Measurements from ENCODE around the gene PRC1.
"Not testable (repeated sequence)": the region's sequence is repeated elsewhere in the genome, so short reads cannot be mapped to it uniquely, and the experiment has no call there.

PRC1 gene

GRCh38 chr15:91017716-91018115 is 23.4 kb upstream of the PRC1 start:
- no peak overlapping the region for H3K27ac Mint-ChIP-seq

GRCh38 chr15:91013701-91014100 is 19.4 kb upstream of the PRC1 start:
- not testable (repeated sequence) for H3K9me3 Mint-ChIP-seq, H3K4me3 Mint-ChIP-seq
- H3K36me3 Mint-ChIP-seq (ENCODE audit: low read depth), result peaks cover 25% of the 10 kb centered on the region

More at GRCh38 chr15:91017716-91018115, 23.4 kb upstream of the PRC1 start:
- DNase-seq (ENCODE audit: low spot score), result no peak
- peaks cover 29% of the 10 kb centered on the region for H3K4me1 Mint-ChIP-seq (ENCODE audit: low read depth)
- no peak overlapping the region for H3K4me3 Mint-ChIP-seq
- peaks cover 19% of the 10 kb centered on the region for H3K36me3 Mint-ChIP-seq (ENCODE audit: low read depth)
- no peaks in the 10 kb centered on the region for H3K27me3 Mint-ChIP-seq (ENCODE audit: low read depth)
- H3K9me3 Mint-ChIP-seq, result no peaks in the 10 kb centered on the region

GRCh38 chr15:91007266-91007665 is 12.9 kb upstream of the PRC1 start:
- Mint-ChIP-seq H3K27ac (no peak overlapping the region), H3K9me3 (no peaks in the 10 kb centered on the region)

More at GRCh38 chr15:91013701-91014100, 19.4 kb upstream of the PRC1 start:
- H3K27ac Mint-ChIP-seq; DNase-seq (ENCODE audit: low spot score); H3K4me1 Mint-ChIP-seq (ENCODE audit: low read depth); H3K27me3 Mint-ChIP-seq (ENCODE audit: low read depth): not testable (repeated sequence)

GRCh38 chr15:91001209-91001608 is 6.9 kb upstream of the PRC1 start:
- no peak for DNase-seq (ENCODE audit: low spot score)
- Mint-ChIP-seq H3K36me3 (ENCODE audit: low read depth) (peaks cover 57% of the 10 kb centered on the region), H3K27ac (no peak overlapping the region), H3K4me3 (no peak overlapping the region), H3K9me3 (no peaks in the 10 kb centered on the region), H3K4me1 (ENCODE audit: low read depth) (peaks cover under 1% of the 10 kb centered on the region), H3K27me3 (ENCODE audit: low read depth) (no peaks in the 10 kb centered on the region)

More at GRCh38 chr15:91007266-91007665, 12.9 kb upstream of the PRC1 start:
- Mint-ChIP-seq H3K4me1 (ENCODE audit: low read depth) (no peaks in the 10 kb centered on the region), H3K36me3 (ENCODE audit: low read depth) (peaks cover 30% of the 10 kb centered on the region), H3K27me3 (ENCODE audit: low read depth) (no peaks in the 10 kb centered on the region), H3K4me3 (no peak overlapping the region)
- no peak for DNase-seq (ENCODE audit: low spot score)

- Mint-ChIP-seq H3K27ac (no peak overlapping the region), H3K36me3 (ENCODE audit: low read depth) (peaks cover 51% of the 10 kb centered on the region), H3K27me3 (ENCODE audit: low read depth) (no peaks in the 10 kb centered on the region), H3K4me1 (ENCODE audit: low read depth) (peaks cover 9% of the 10 kb centered on the region), H3K4me3 (no peak overlapping the region), H3K9me3 (no peaks in the 10 kb centered on the region)
- DNase-seq (ENCODE audit: low spot score), result no peak
These were observed 4.4 kb upstream of the PRC1 start for GRCh38 chr15:90998737-90999136.

- Mint-ChIP-seq H3K4me1 (ENCODE audit: low read depth) (peaks cover 33% of the 10 kb centered on the region), H3K9me3 (no peaks in the 10 kb centered on the region), H3K4me3 (peak overlapping the region; percentile 100), H3K27me3 (ENCODE audit: low read depth) (no peaks in the 10 kb centered on the region), H3K36me3 (ENCODE audit: low read depth) (peaks cover 46% of the 10 kb centered on the region), H3K27ac (peak overlapping the region; percentile 100)
- DNase-seq (ENCODE audit: low spot score), result no peak
These were observed 297 bp downstream of the PRC1 start for GRCh38 chr15:90994059-90994416.

- peak overlapping the region; percentile 46 for H3K27ac Mint-ChIP-seq
- no peak for DNase-seq (ENCODE audit: low spot score)
- peaks cover 49% of the 10 kb centered on the region for H3K4me1 Mint-ChIP-seq (ENCODE audit: low read depth)
- H3K27me3 Mint-ChIP-seq (ENCODE audit: low read depth), result no peaks in the 10 kb centered on the region
- H3K9me3 Mint-ChIP-seq, result no peaks in the 10 kb centered on the region
- H3K4me3 Mint-ChIP-seq, result peak overlapping the region; percentile 38
- H3K36me3 Mint-ChIP-seq (ENCODE audit: low read depth), result peaks cover 28% of the 10 kb centered on the region
These were observed 2.6 kb downstream of the PRC1 start for GRCh38 chr15:90991587-90992285.

- H3K27me3 Mint-ChIP-seq (ENCODE audit: low read depth), result no peaks in the 10 kb centered on the region
- no peak overlapping the region for H3K27ac Mint-ChIP-seq
- no peaks in the 10 kb centered on the region for H3K9me3 Mint-ChIP-seq
- peaks cover 45% of the 10 kb centered on the region for H3K4me1 Mint-ChIP-seq (ENCODE audit: low read depth)
- DNase-seq (ENCODE audit: low spot score), result no peak
- H3K36me3 Mint-ChIP-seq (ENCODE audit: low read depth), result peaks cover 29% of the 10 kb centered on the region
- no peak overlapping the region for H3K4me3 Mint-ChIP-seq
These were observed 3.9 kb downstream of the PRC1 start for GRCh38 chr15:90990446-90990845.

- DNase-seq (ENCODE audit: low spot score), result no peak
- peaks cover 32% of the 10 kb centered on the region for H3K36me3 Mint-ChIP-seq (ENCODE audit: low read depth)
- H3K4me1 Mint-ChIP-seq (ENCODE audit: low read depth), result peaks cover 45% of the 10 kb centered on the region
- H3K27ac Mint-ChIP-seq, result peak overlapping the region; percentile 79
- H3K9me3 Mint-ChIP-seq, result no peaks in the 10 kb centered on the region
- no peaks in the 10 kb centered on the region for H3K27me3 Mint-ChIP-seq (ENCODE audit: low read depth)
- peak overlapping the region; percentile 34 for H3K4me3 Mint-ChIP-seq
These were observed 5.1 kb downstream of the PRC1 start for GRCh38 chr15:90989040-90989768.

GRCh38 chr15:90988296-90988695 is 6.0 kb downstream of the PRC1 start:
- H3K36me3 Mint-ChIP-seq (ENCODE audit: low read depth), result peaks cover 34% of the 10 kb centered on the region
- H3K9me3 Mint-ChIP-seq, result no peaks in the 10 kb centered on the region
- H3K4me1 Mint-ChIP-seq (ENCODE audit: low read depth), result peaks cover 47% of the 10 kb centered on the region
- DNase-seq (ENCODE audit: low spot score), result no peak
- H3K27me3 Mint-ChIP-seq (ENCODE audit: low read depth), result no peaks in the 10 kb centered on the region
- H3K27ac Mint-ChIP-seq, result peak overlapping the region; percentile 79
- peak overlapping the region; percentile 34 for H3K4me3 Mint-ChIP-seq

GRCh38 chr15:90987561-90988141 is 6.7 kb downstream of the PRC1 start:
- Mint-ChIP-seq H3K9me3 (no peaks in the 10 kb centered on the region), H3K27me3 (ENCODE audit: low read depth) (no peaks in the 10 kb centered on the region), H3K4me3 (peak overlapping the region; percentile 11), H3K4me1 (ENCODE audit: low read depth) (peaks cover 50% of the 10 kb centered on the region), H3K36me3 (ENCODE audit: low read depth) (peaks cover 36% of the 10 kb centered on the region), H3K27ac (peak overlapping the region; percentile 58)
- DNase-seq (ENCODE audit: low spot score), result no peak

- DNase-seq (ENCODE audit: low spot score), result no peak
- Mint-ChIP-seq H3K4me3 (no peak overlapping the region), H3K4me1 (ENCODE audit: low read depth) (peaks cover 49% of the 10 kb centered on the region), H3K9me3 (no peaks in the 10 kb centered on the region), H3K36me3 (ENCODE audit: low read depth) (peaks cover 37% of the 10 kb centered on the region), H3K27ac (peak overlapping the region; percentile 78), H3K27me3 (ENCODE audit: low read depth) (no peaks in the 10 kb centered on the region)
These were observed 7.4 kb downstream of the PRC1 start for GRCh38 chr15:90986790-90987507.

- H3K27me3 Mint-ChIP-seq (ENCODE audit: low read depth), result no peaks in the 10 kb centered on the region
- DNase-seq (ENCODE audit: low spot score), result no peak
- H3K36me3 Mint-ChIP-seq (ENCODE audit: low read depth), result peaks cover 67% of the 10 kb centered on the region
- H3K4me3 Mint-ChIP-seq, result no peak overlapping the region
- H3K4me1 Mint-ChIP-seq (ENCODE audit: low read depth), result peaks cover 26% of the 10 kb centered on the region
- peak overlapping the region; percentile 39 for H3K27ac Mint-ChIP-seq
- no peaks in the 10 kb centered on the region for H3K9me3 Mint-ChIP-seq
These were observed 12.2 kb downstream of the PRC1 start for GRCh38 chr15:90982135-90982534.

GRCh38 chr15:90981681-90982080 is 12.7 kb downstream of the PRC1 start:
- Mint-ChIP-seq H3K4me1 (ENCODE audit: low read depth) (peaks cover 25% of the 10 kb centered on the region), H3K36me3 (ENCODE audit: low read depth) (peaks cover 70% of the 10 kb centered on the region), H3K9me3 (no peaks in the 10 kb centered on the region), H3K27me3 (ENCODE audit: low read depth) (no peaks in the 10 kb centered on the region), H3K4me3 (no peak overlapping the region), H3K27ac (no peak overlapping the region)
- DNase-seq (ENCODE audit: low spot score), result no peak

Data from T-helper 2 cell treated with Interferon-gamma antibody and Interleukin-4, amounts not matched to agents 5 μg/mL and 100 μg/mL, for 36 hours (primary cell).